Kidney (tissue), 2 donors: ENCODE measurements around the gene TIMP4. TPM values are rescaled to one million over a fixed set of nuclear protein-coding genes. Genes with fewer than 3 reads are reported as not detected.

Experiments
- polyA plus RNA-seq: library from polyadenylated mRNA; stranded (reverse); fragments of 350-450 nt; fragmentation: Illumina TruSeq; extraction: RNeasy Lipid Tissue Mini Kit (QIAGEN cat#74804); gene quantifications from one replicate; pipeline ENCODE4 v1.2.3, GENCODE V29; 2014; ENCODE audit warnings: low read depth, low replicate concordance; ENCODE audit not compliant: insufficient read depth
- total RNA-seq: library from RNA; stranded (reverse); fragmentation: NEBNext Ultra II Directional; extraction: Animal tissue kit (Norgen Biotek cat#: 25700); gene quantifications from one replicate; pipeline ENCODE4 v1.2.1, GENCODE V29; 2021
- donor health status: DM: yes; HTN: yes; CAD: no.

The TIMP4 gene
- total and polyA plus RNA-seq, 2 donors from 2014 or later = 2.4 to 7.6 TPM

Other genes with a start within 250 kb of the TIMP4 start
- gene SYN2, start 154.5 kb downstream of the TIMP4 start, total RNA-seq = 0.91 TPM
- 4.0 TPM for gene SYN2, start 154.5 kb downstream of the TIMP4 start, polyA plus RNA-seq
- 19.2 TPM for gene PPARG, start 130.2 kb upstream of the TIMP4 start, total RNA-seq
- gene PPARG, start 130.2 kb upstream of the TIMP4 start, polyA plus RNA-seq = 19.0 TPM